ENCODE measurements around the gene NOS3.

Gene NOS3

DNA sequence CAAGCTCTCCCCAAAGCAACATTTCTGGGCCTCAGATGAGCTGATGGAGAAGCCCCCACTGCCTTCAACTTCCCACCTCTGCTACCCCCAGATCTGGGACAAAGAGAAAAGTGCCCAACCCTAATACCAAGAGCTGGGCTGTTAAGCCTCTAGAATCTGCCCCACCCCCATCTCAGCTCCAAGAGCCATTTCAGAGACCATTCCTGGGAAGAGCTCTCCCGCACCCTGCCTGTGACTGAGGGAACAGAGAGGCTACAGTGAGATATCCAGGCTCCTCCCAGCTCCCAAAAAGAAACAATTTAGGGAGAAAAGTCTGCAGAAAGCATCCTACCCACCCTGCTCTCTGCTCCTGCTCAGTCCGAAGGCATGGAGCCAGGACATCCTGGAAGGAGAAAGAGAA lies 10.2 kb upstream of the NOS3 start:
- no peak for DNase-seq

DNA sequence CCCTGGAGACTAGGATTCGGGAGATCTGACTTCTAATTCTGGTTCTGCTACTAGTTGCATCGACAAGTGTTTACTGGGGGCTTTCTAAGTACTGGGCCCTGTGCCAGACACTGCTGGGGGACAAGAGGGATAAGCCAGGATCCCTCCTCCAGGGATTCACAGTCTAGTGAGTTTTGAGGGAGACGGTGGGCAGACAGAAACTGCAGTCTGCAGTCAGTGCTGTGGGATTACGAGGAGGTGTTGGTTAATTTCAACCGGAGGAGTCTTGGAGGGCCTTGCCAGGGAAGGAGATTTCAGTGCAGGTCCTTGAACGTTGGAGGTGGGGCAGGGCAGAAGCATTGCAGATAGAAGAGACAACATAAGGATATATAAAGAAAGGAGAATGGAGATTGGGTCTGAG lies 9.2 kb upstream of the NOS3 start:
- DNase-seq = no peak

- DNase-seq = no peak
These were observed 8.5 kb upstream of the NOS3 start for GRCh38 chr7:150982351-150982750.

- DNase-seq = no peak
These were observed 6.9 kb upstream of the NOS3 start for GRCh38 chr7:150983893-150984368.

DNA sequence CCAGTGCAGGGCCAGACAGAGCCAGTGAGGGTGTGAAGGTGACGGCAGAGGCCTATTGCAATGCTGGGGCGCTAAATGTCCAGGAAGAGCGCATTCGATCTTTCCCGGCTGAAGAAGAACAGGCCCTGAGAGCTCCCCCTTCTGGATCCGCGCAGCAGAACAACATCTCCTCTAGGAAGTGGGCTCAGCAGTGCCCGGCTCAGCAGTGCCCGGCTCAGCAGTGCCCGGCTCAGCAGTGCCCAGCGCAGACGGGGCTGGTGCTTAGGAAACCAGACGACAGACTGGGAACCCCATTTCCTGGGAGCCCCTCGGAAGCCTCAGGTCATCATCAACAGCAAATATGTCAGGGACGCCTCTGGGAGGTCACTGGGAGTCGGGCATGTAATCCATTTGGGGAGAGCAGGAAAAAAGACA lies 4.7 kb upstream of the NOS3 start:
- peak; percentile 54 to 56 for DNase-seq

DNA sequence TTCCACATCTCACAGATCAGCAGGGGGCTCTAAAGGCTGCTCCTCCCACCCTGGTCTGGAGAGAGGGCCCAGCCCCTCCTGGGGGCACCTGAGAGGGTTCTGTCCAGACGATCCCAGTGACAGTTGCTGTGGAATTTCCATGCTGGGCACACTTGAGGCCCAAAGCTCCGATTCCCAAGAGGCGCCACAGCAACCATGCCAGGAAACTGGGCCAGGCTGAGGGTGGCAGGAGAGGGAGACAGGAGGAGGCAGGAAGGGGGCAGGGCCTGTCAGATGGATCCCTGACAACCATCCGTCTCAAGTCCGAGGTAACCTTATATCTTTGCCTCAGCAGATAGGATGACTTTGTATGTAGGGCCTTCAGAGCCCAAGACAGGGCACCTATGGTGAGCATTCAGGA lies 4.3 kb upstream of the NOS3 start:
- no peak for DNase-seq

DNA sequence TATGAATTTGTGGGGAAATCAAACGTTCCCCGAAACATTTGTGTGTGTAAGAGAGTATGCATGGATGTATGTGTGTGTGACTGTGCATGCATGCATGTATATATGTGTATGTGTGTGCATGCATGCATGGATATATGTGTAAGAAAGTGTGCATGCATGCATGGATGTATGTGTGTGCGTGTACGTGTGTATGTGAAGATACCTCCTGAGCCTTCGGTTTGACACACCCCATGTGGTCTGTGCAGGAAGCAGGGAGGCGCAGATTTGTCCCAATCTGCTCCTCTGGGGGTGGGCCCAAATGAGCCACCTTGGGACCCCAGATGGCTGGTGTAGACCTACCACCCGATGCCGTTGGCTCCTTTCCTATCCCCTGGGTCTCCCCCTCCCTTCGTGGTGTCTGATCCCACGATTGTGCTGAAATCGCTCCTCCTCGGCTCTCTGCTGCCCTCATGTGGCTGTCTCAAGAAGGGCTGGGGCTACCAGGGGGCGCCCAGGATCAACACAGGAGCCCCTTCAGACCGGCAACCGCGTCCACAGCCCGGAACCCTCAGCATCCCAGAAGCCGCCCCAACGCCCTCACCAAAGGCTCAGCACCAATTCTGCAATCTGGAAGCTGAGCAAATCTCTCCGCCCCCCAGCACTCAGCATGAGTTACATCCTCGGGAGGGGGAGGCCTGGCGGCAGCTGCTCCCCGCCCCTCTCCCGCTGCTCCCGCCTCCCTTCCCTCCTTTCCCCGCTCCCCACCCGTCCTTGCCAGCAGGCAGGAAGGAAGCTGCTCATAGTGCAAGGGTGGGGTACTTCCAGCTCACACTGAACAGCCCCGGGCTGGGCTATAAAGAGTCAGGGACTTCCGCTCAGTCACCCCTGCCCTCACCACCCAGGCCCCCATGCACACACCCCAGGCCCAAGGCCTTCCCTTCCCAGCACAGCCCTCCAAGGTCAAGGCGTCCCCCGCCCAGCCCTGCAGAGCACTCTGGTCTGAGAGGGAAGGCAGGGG lies 2.3 kb upstream of the NOS3 start:
- peak; percentile 62 to 66 for DNase-seq

GRCh38 chr7:150989456-150989855 lies 1.4 kb upstream of the NOS3 start:
- no peak for DNase-seq

DNA sequence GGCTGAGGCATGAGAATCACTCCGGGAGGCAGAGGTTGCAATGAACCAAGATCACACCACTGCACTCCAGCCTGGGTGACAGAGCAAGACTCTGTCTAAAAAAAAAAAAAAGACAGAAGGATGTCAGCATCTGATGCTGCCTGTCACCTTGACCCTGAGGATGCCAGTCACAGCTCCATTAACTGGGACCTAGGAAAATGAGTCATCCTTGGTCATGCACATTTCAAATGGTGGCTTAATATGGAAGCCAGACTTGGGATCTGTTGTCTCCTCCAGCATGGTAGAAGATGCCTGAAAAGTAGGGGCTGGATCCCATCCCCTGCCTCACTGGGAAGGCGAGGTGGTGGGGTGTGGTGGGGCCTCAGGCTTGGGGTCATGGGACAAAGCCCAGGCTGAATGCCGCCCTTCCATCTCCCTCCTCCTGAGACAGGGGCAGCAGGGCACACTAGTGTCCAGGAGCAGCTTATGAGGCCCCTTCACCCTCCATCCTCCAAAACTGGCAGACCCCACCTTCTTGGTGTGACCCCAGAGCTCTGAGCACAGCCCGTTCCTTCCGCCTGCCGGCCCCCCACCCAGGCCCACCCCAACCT lies 1.3 kb downstream of the NOS3 start:
- DNase-seq = no peak

DNA sequence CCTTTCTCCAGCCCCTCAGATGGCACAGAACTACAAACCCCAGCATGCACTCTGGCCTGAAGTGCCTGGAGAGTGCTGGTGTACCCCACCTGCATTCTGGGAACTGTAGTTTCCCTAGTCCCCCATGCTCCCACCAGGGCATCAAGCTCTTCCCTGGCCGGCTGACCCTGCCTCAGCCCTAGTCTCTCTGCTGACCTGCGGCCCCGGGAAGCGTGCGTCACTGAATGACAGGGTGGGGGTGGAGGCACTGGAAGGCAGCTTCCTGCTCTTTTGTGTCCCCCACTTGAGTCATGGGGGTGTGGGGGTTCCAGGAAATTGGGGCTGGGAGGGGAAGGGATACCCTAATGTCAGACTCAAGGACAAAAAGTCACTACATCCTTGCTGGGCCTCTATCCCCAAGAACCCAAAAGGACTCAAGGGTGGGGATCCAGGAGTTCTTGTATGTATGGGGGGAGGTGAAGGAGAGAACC lies 2.1 kb downstream of the NOS3 start:
- DNase-seq = no peak

GRCh38 chr7:150993511-150993910 lies 2.7 kb downstream of the NOS3 start:
- DNase-seq = no peak

DNA sequence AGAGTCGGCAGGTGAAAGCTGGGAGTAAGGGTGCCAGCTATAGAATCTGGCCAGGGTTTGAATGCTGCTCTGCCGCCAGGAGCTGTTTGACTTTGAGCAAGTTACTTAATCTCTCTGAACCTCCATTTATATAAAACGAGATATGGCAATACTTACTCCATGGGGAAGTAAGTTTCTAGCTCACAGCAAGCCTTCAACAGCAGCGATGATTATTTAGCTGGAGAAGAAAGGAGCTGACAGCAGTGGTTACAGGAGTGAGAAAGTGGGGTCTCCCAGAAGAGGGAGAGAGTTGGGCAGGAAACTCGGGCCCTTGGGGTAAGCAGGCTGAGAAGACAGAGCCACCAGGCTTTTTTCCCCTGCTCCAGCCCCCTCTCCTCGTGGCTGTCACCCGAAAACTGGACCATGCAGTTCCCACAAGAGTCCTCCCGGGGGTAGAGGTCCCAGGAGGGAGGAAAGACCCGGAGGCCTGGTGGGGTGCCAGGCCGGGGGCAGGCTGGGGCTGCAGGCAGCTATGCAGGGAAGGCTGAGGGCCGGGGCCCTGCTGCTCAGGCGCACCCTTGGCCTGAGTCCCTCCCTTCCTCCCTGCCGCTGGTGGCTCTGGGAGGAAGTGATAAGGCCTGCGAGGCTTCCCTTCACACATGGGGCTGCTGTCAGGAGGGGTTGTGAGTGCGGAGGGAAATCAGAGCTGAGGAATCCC lies 3.5 kb downstream of the NOS3 start:
- DNase-seq = no peak

- no peak for DNase-seq
These were observed 4.2 kb downstream of the NOS3 start for GRCh38 chr7:150994838-150995510.

GRCh38 chr7:150996376-150997074 lies 5.7 kb downstream of the NOS3 start:
- DNase-seq = no peak

- DNase-seq = no peak
These were observed 6.3 kb downstream of the NOS3 start for GRCh38 chr7:150997075-150997511.

DNA sequence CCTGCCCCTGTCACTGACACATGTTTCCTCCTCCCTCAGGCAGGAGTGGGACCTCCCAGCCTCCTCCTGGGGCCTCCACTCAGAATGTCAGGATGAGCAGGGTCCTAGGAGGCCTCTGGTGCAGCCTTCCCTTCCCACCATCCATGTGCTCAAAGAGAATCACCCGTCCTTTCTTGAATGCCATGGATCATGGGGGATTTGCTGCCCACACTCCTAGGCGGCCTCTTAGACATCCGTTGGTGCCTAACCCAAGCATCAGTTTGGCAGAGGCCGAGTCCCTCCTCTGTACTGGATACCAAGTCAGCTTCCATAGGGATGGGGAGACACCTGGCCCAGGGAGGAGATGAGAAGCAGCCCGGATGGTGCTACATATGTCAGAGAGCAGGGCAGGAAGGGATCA lies 7.0 kb downstream of the NOS3 start:
- no peak for DNase-seq

- no peak for DNase-seq
These were observed 7.5 kb downstream of the NOS3 start for GRCh38 chr7:150998341-150998740.

DNA sequence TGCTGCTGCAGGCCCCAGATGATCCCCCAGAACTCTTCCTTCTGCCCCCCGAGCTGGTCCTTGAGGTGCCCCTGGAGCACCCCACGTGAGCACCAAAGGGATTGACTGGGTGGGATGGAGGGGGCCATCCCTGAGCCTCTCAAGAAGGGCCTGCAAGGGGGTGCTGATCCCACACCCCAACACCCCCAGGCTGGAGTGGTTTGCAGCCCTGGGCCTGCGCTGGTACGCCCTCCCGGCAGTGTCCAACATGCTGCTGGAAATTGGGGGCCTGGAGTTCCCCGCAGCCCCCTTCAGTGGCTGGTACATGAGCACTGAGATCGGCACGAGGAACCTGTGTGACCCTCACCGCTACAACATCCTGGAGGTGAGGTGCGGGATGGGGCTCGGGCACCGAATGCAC lies 8.2 kb downstream of the NOS3 start:
- no peak for DNase-seq

DNA sequence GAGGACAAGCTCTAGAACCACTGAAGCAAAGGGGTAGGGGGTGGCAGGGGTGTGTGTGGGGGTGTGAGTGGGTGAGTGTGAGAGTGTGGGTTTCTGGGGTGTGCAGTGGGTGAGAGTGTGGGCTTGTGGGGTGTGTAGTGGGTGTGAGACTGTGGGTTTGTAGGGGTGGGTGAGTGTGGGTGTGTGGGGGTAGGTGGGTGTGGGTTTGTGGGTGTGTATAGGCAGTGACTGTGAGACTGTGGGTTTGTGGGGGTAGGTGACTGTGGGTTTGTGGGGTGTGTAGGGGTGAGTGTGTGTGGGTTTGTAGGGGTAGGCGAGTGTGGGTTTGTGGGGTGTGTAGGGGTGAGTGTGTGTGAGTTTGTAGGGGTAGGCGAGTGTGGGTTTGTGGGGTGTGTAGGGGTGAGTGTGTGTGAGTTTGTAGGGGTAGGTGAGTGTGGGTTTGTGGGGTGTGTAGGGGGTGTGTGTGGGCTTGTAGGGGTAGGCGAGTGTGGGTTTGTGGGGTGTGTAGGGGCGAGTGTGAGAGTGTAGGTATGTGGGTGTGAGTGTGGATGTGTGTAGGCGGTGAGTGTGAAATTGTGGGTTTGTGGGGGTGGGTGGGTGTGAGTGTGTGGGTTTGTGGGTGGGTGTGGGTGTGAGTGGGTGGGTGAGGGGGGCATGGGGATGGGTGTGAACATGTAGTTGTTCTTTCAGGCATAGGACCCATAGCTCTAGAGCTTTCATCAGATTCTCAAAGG lies 8.8 kb downstream of the NOS3 start:
- DNase-seq = no peak

- no peak for DNase-seq
These were observed 10.2 kb downstream of the NOS3 start for GRCh38 chr7:151000897-151001495.

GRCh38 chr7:151001546-151001945 lies 10.7 kb downstream of the NOS3 start:
- no peak for DNase-seq

Measured in activated CD4-positive, alpha-beta T cell treated with anti-CD3 and anti-CD28 coated beads, Interleukin-2, amount 50 U/mL, for 4 hours (primary cell).